Activated T-helper 2 cell treated with anti-CD3 and anti-CD28 coated beads, Interferon-gamma antibody, Interleukin-2, Interleukin-4, amounts not matched to agents 10 μg/mL and 5 μg/mL and 100 μg/mL, durations not matched to agents 14 hours and 24 hours and 36 hours (primary cell): ENCODE data around the gene SYNPO2. TPM values are rescaled to one million over a fixed set of nuclear protein-coding genes. Genes with fewer than 3 reads are reported as not detected.

Experiments
- DNase-seq: peaks from one replicate; pipeline ENCODE4 v3.0.0; 2021; ENCODE audit warnings: low spot score
- H3K27ac Mint-ChIP-seq: one replicate; pipeline ENCODE4 v1.8.0; 2021; ENCODE audit warnings: mixed read lengths
- H3K27me3 Mint-ChIP-seq: one replicate; pipeline ENCODE4 v1.8.0; 2021; ENCODE audit warnings: low read depth, mixed read lengths
- H3K36me3 Mint-ChIP-seq: one replicate; pipeline ENCODE4 v1.8.0; 2021; ENCODE audit warnings: low read depth, mixed read lengths
- H3K4me1 Mint-ChIP-seq: one replicate; pipeline ENCODE4 v1.8.0; 2021; ENCODE audit warnings: low read depth, mixed read lengths
- H3K4me3 Mint-ChIP-seq: one replicate; pipeline ENCODE4 v1.8.0; 2021; ENCODE audit warnings: low read depth, mild to moderate bottlenecking, moderate library complexity, mixed read lengths
- H3K9me3 Mint-ChIP-seq: one replicate; pipeline ENCODE4 v1.8.0; 2021; ENCODE audit warnings: mixed read lengths
- intact Hi-C: fragments of 100-400 bp; cut with micrococcal nuclease; formaldehyde crosslinking; loops from one replicate; pipeline ENCODE4 v1.15.1; 2023
- total RNA-seq: library from RNA; stranded (reverse); gene quantifications from 2 replicates; pipeline ENCODE4 v1.2.3, GENCODE V29; 2022

The SYNPO2 gene
- total RNA-seq, 1 donor from 2014 or later = 0.09 TPM

GRCh38 chr4:119027811-119028210 is 139.2 kb downstream of the SYNPO2 start:
- H3K4me1 Mint-ChIP-seq = no peaks in the 10 kb centered on the region
- DNase-seq = no peak
- H3K27me3 Mint-ChIP-seq = peaks cover 8% of the 10 kb centered on the region
- H3K4me3 Mint-ChIP-seq = no peak overlapping the region
- intact Hi-C loops = no loop called here
- no peak overlapping the region for H3K27ac Mint-ChIP-seq
- no peaks in the 10 kb centered on the region for H3K36me3 Mint-ChIP-seq
- H3K9me3 Mint-ChIP-seq = no peaks in the 10 kb centered on the region

- H3K4me1 Mint-ChIP-seq = no peaks in the 10 kb centered on the region
- H3K27me3 Mint-ChIP-seq = peaks cover 6% of the 10 kb centered on the region
- intact Hi-C loops = no loop called here
Observed at GRCh38 chr4:119028296-119028695, 139.6 kb downstream of the SYNPO2 start.

GRCh38 chr4:119029847-119030535 is 141.3 kb downstream of the SYNPO2 start:
- intact Hi-C loops = no loop called here
- DNase-seq = no peak
- Mint-ChIP-seq H3K4me1 (no peaks in the 10 kb centered on the region), H3K36me3 (no peaks in the 10 kb centered on the region), H3K9me3 (no peaks in the 10 kb centered on the region), H3K4me3 (no peak overlapping the region), H3K27me3 (peaks cover 10% of the 10 kb centered on the region), H3K27ac (no peak overlapping the region)

More at GRCh38 chr4:119028296-119028695, 139.6 kb downstream of the SYNPO2 start:
- no peak for DNase-seq
- H3K36me3 Mint-ChIP-seq = no peaks in the 10 kb centered on the region
- no peaks in the 10 kb centered on the region for H3K9me3 Mint-ChIP-seq
- no peak overlapping the region for H3K27ac Mint-ChIP-seq
- H3K4me3 Mint-ChIP-seq = no peak overlapping the region

DNA sequence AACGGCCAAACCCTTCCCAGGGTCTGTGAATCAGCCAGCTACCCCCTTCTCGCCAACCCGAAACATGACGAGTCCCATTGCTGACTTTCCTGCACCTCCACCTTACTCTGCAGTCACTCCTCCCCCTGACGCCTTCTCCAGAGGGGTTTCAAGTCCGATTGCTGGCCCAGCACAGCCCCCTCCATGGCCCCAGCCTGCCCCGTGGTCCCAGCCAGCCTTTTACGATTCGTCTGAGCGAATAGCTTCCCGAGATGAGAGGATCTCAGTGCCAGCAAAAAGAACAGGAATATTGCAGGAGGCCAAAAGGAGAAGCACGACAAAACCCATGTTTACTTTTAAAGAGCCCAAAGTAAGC is 141.9 kb downstream of the SYNPO2 start:
- H3K27me3 Mint-ChIP-seq = peaks cover 10% of the 10 kb centered on the region
- no peaks in the 10 kb centered on the region for H3K4me1 Mint-ChIP-seq
- H3K27ac Mint-ChIP-seq = no peak overlapping the region
- DNase-seq = no peak
- no peaks in the 10 kb centered on the region for H3K36me3 Mint-ChIP-seq
- H3K4me3 Mint-ChIP-seq = no peak overlapping the region
- intact Hi-C loops = no loop called here
- H3K9me3 Mint-ChIP-seq = no peaks in the 10 kb centered on the region

GRCh38 chr4:119031218-119031617 is 142.6 kb downstream of the SYNPO2 start:
- H3K27ac Mint-ChIP-seq = no peak overlapping the region
- H3K4me1 Mint-ChIP-seq = no peaks in the 10 kb centered on the region
- H3K4me3 Mint-ChIP-seq = no peak overlapping the region
- peaks cover 11% of the 10 kb centered on the region for H3K27me3 Mint-ChIP-seq
- H3K36me3 Mint-ChIP-seq = no peaks in the 10 kb centered on the region
- no peaks in the 10 kb centered on the region for H3K9me3 Mint-ChIP-seq
- DNase-seq = no peak
- intact Hi-C loops = no loop called here

DNA sequence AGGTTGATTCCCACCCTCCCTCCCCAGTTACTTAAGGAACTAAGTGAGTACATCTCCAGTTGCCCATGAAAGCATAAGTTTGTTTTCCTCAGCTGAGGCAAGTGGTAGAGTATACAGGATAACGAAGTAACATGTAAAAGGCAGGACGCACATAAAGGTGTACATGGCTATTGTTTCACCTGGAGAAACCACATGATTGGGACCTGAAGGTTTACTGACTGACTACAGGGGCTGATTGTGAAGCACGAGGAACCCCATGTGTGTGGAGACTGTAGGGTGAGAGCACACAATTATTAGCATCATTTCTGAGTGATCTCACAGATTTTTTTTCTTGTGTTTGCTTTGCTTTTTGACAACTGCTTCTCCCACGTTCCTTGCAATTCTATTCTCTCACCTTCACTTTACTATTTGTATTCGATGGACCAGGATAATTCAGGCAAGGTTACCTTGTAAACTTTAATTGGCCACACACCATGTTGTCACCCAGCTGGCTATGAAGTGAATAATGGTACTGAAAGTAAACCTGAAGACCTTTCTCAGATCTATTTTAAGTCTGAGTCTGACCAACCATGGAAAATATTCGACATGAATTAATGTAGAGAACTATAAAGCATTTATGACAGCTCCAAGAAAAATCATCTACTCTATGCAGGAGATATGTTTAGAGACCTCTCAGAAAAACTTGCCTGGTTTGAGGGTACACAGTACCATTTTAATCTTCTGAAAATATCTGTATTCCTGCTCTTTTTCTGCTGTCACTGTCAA is 144.4 kb downstream of the SYNPO2 start:
- Mint-ChIP-seq H3K36me3 (no peaks in the 10 kb centered on the region), H3K27me3 (peaks cover 8% of the 10 kb centered on the region), H3K27ac (no peak overlapping the region), H3K4me1 (no peaks in the 10 kb centered on the region), H3K4me3 (no peak overlapping the region), H3K9me3 (no peaks in the 10 kb centered on the region)
- no peak for DNase-seq
- intact Hi-C loops = no loop called here

GRCh38 chr4:119034276-119035008 is 145.8 kb downstream of the SYNPO2 start:
- Mint-ChIP-seq H3K27ac (no peak overlapping the region), H3K4me1 (peaks cover 3% of the 10 kb centered on the region), H3K36me3 (no peaks in the 10 kb centered on the region), H3K27me3 (peaks cover 8% of the 10 kb centered on the region), H3K9me3 (no peaks in the 10 kb centered on the region), H3K4me3 (no peak overlapping the region)
- no peak for DNase-seq
- intact Hi-C loops = no loop called here

DNA sequence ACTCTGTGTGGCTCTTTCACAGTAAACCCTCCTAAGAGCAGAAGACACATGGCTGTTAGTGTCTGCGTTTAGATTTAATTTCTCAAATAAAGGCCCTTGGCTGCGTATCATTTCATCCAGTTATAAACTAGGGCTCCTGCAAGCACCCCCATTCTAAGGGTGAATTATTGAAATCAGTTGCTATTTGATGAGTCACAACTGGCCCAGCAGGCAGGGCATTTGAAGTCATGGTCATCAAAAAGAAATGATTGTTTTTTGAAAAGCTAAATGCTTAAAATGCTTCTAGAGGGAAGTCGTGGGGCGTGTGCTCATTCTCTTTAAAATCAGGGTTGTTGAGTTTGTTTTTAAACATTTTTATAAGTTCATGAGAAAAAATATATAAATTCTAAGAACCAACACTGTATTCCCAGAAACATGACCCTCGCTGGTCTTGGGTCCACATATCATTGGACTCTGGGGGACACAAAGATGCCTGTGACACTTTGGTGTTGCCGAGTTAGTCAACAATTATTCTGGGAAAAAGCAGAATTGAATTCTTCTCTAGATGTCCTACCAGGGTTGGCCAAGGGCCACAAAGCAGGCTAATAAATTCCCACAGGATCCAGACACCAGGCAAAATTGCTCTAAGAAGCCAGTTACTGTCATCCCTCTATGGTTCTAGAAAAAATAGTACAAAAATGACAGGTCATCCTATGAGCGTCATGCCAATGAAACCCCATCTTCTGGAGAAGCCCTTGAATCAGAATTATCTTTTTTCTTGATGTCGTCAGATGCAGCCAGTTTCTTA is 147.5 kb downstream of the SYNPO2 start:
- Mint-ChIP-seq H3K27ac (no peak overlapping the region), H3K4me3 (no peak overlapping the region), H3K4me1 (peaks cover 3% of the 10 kb centered on the region), H3K36me3 (no peaks in the 10 kb centered on the region), H3K27me3 (peaks cover 8% of the 10 kb centered on the region), H3K9me3 (no peaks in the 10 kb centered on the region)
- no peak for DNase-seq
- intact Hi-C loops = no loop called here

- no peak overlapping the region for H3K27ac Mint-ChIP-seq
- H3K27me3 Mint-ChIP-seq = peaks cover 7% of the 10 kb centered on the region
- no peaks in the 10 kb centered on the region for H3K9me3 Mint-ChIP-seq
- DNase-seq = no peak
- intact Hi-C loops = no loop called here
- H3K36me3 Mint-ChIP-seq = no peaks in the 10 kb centered on the region
- no peak overlapping the region for H3K4me3 Mint-ChIP-seq
- H3K4me1 Mint-ChIP-seq = peaks cover 4% of the 10 kb centered on the region
Observed at GRCh38 chr4:119037709-119038108, 149.1 kb downstream of the SYNPO2 start.

DNA sequence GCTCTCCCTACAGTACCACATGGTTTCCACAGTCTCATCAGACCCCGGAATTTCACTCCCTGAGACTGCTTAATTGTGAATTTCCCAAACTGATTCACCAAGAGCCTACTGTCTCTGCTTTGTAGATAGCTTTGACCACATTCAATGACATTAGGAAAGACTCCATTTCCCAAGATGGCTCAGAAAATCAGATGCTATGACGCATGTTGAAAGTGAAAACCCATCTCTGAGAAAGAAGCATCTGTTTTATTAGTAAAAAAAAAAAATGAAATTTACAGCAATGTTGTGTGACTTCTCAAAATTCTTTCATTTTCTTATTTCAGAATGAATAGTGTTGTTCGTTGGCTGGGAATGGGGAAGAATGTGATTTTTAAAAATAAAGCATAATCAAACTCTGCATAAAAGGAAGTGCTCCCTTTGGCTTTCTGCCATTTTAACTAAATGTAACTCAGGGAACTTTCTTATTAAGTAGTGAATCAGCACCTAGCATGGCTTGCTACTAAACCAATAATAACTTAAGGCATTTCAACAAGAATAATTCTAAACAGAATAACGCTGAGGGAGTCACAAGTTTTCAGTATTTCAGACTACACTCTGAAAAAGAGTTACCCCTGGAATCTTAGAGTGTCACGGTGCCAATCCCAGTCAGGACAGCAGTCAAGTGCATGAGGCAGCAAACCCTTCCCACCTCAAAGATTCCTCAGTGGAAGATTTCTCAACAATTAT is 149.6 kb downstream of the SYNPO2 start:
- intact Hi-C loops = no loop called here
- Mint-ChIP-seq H3K36me3 (no peaks in the 10 kb centered on the region), H3K4me3 (no peak overlapping the region), H3K27ac (no peak overlapping the region), H3K4me1 (peaks cover 5% of the 10 kb centered on the region), H3K27me3 (peaks cover 7% of the 10 kb centered on the region), H3K9me3 (no peaks in the 10 kb centered on the region)
- no peak for DNase-seq

DNA sequence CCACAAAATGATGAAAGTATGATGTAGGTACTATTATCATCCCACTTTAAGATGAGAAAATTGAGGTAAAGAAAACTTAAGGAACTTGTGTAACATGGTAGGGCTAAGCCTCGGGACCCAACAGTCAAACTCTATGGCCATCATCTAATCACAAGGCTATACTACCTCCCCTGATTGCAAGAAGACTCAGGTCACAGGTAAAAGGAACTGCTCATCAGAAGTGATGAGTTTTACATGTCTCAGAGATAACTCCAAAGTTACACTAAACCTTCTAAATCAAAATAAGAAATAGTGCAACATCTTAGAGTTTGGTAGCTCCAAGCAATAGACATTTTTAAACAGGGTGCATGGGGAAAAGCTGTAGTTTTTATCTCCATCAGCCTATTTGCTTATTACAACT is 150.5 kb downstream of the SYNPO2 start:
- peaks cover 7% of the 10 kb centered on the region for H3K27me3 Mint-ChIP-seq
- peaks cover 5% of the 10 kb centered on the region for H3K4me1 Mint-ChIP-seq
- intact Hi-C loops = no loop called here
- no peak for DNase-seq
- H3K9me3 Mint-ChIP-seq = no peaks in the 10 kb centered on the region
- H3K27ac Mint-ChIP-seq = no peak overlapping the region
- H3K4me3 Mint-ChIP-seq = no peak overlapping the region
- no peaks in the 10 kb centered on the region for H3K36me3 Mint-ChIP-seq

DNA sequence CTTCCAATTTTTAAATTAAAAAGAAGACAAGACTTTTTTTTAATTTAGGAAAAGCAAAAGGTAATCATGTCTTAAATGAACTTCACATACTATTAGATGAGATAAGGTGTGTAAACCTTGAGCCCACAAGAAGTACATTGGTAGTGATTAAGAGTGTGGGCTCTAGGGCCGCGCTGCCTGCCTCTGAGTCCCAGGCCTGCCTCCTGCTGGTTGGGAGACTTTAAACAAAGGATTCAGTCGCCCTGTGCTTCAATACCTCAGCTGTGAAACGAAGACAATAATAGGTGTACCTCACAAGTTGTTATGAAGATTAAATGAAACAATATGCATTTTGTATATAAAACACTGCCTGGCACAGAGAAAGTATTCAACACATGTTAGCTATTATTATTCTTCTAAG is 151.1 kb downstream of the SYNPO2 start:
- H3K4me3 Mint-ChIP-seq = no peak overlapping the region
- H3K27me3 Mint-ChIP-seq = peaks cover 6% of the 10 kb centered on the region
- peaks cover 5% of the 10 kb centered on the region for H3K4me1 Mint-ChIP-seq
- intact Hi-C loops = loop anchor here (5.0 kb wide), 2 partner anchors 57 to 453 kb away; no protein-coding TSS in a partner anchor
- no peaks in the 10 kb centered on the region for H3K9me3 Mint-ChIP-seq
- H3K36me3 Mint-ChIP-seq = no peaks in the 10 kb centered on the region
- no peak for DNase-seq
- no peak overlapping the region for H3K27ac Mint-ChIP-seq
